Liver (tissue), 9 donors: ENCODE measurements around the gene ACTN2. TPM values are rescaled to one million over a fixed set of nuclear protein-coding genes. Genes with fewer than 3 reads are reported as not detected.

ENCODE experiments used
- DNase-seq: peaks from one replicate; pipeline ENCODE4 v3.0.0-alpha.2; 2017; ENCODE audit warnings: low spot score
- H3K27ac ChIP-seq, 2 donors: one replicate each; pipeline ENCODE4 v1.7.0; 2013; ENCODE audit warnings: inconsistent platforms in 2 of 2, low read length in 2 of 2, control low read depth in 1 of 2, low read depth in 1 of 2, mild to moderate bottlenecking in 1 of 2
- H3K27me3 ChIP-seq, 4 donors: one replicate each; pipeline versions ENCODE4 v1.6.1 to v1.7.0; 2013; ENCODE audit warnings: low read length in 3 of 4, inconsistent platforms in 1 of 4, mild to moderate bottlenecking in 1 of 4, moderate library complexity in 1 of 4; ENCODE audit not compliant: control insufficient read depth in 4 of 4, insufficient read depth in 4 of 4
- H3K36me3 ChIP-seq, 4 donors: one replicate each; pipeline versions ENCODE4 v1.6.1 to v1.7.0; 2013; ENCODE audit warnings: low read length in 3 of 4, mild to moderate bottlenecking in 3 of 4, low read depth in 1 of 4, moderate library complexity in 1 of 4; ENCODE audit not compliant: control insufficient read depth in 4 of 4, insufficient read depth in 3 of 4
- H3K4me1 ChIP-seq, 4 donors: one replicate each; pipeline versions ENCODE4 v1.6.1 to v1.7.0; 2013; ENCODE audit warnings: low read length in 3 of 4, mild to moderate bottlenecking in 3 of 4, moderate library complexity in 1 of 4; ENCODE audit not compliant: control insufficient read depth in 4 of 4, insufficient read depth in 4 of 4
- H3K4me3 ChIP-seq, 3 donors: one replicate each; pipeline versions ENCODE4 v1.6.1 to v1.7.0; 2013; ENCODE audit warnings: low read length in 3 of 3, control low read depth in 1 of 3, low read depth in 1 of 3, mild to moderate bottlenecking in 1 of 3
- H3K9ac ChIP-seq, 2 donors: one replicate each; pipeline ENCODE4 v1.7.0; 2013; ENCODE audit warnings: low read length in 2 of 2, mild to moderate bottlenecking in 2 of 2, moderate library complexity in 2 of 2, control low read depth in 1 of 2, low read depth in 1 of 2
- H3K9me3 ChIP-seq, 4 donors: one replicate each; pipeline versions ENCODE4 v1.6.1 to v1.7.0; 2013; ENCODE audit warnings: low read length in 3 of 4; ENCODE audit not compliant: control insufficient read depth in 4 of 4
- ATF3 ChIP-seq: IDR thresholded peaks from 2 replicates; pipeline ENCODE4 v1.6.1; 2016; ENCODE audit warnings: antibody characterized with exemption
- CTCF ChIP-seq: fragments of 150-350 bp; IDR thresholded peaks from 2 replicates; pipeline ENCODE4 v1.5.1; 2017; ENCODE audit warnings: improper control_type of control experiment, low read depth, low read length; ENCODE audit not compliant: missing input control
- EGR1 ChIP-seq, 2 donors: IDR thresholded peaks; 2 replicates each; pipeline ENCODE4 v1.6.1; 2016 to 2018; ENCODE audit warnings: antibody characterized with exemption in 2 of 2, low read depth in 2 of 2
- FOXA1 ChIP-seq: IDR thresholded peaks from 2 replicates; pipeline ENCODE4 v1.6.1; 2016; ENCODE audit warnings: antibody characterized with exemption
- FOXA2 ChIP-seq: IDR thresholded peaks from 2 replicates; pipeline ENCODE4 v1.6.1; 2016; ENCODE audit warnings: antibody characterized with exemption
- GABPA ChIP-seq, 2 donors: IDR thresholded peaks in 1 of 2; conservative IDR thresholded peaks in 1 of 2; 2 replicates each; pipeline ENCODE4 v1.6.1; 2016; ENCODE audit warnings: antibody characterized with exemption in 2 of 2, mild to moderate bottlenecking in 1 of 2, moderate library complexity in 1 of 2
- HNF4A ChIP-seq, 2 donors: conservative IDR thresholded peaks; 2 replicates each; pipeline ENCODE4 v1.6.1; 2016; ENCODE audit warnings: antibody characterized with exemption in 2 of 2, mild to moderate bottlenecking in 2 of 2
- HNF4G ChIP-seq: IDR thresholded peaks from 2 replicates; pipeline ENCODE4 v1.6.1; 2016; ENCODE audit warnings: antibody characterized with exemption
- JUND ChIP-seq, 2 donors: IDR thresholded peaks; 2 replicates each; pipeline ENCODE4 v1.6.1; 2016; ENCODE audit warnings: antibody characterized with exemption in 2 of 2
- NR2F2 ChIP-seq: IDR thresholded peaks from 2 replicates; pipeline ENCODE4 v1.6.1; 2016; ENCODE audit warnings: antibody characterized with exemption
- RAD21 ChIP-seq, 2 donors: IDR thresholded peaks; 2 replicates each; pipeline ENCODE4 v1.6.1; 2016; ENCODE audit warnings: antibody characterized with exemption in 2 of 2, mild to moderate bottlenecking in 2 of 2
- REST ChIP-seq: IDR thresholded peaks from 2 replicates; pipeline ENCODE4 v1.6.1; 2016; ENCODE audit warnings: antibody characterized with exemption, mild to moderate bottlenecking
- RXRA ChIP-seq, 2 donors: IDR thresholded peaks; 2 replicates each; pipeline ENCODE4 v1.6.1; 2017 to 2018; ENCODE audit warnings: antibody characterized with exemption in 2 of 2, mild to moderate bottlenecking in 1 of 2
- TAF1 ChIP-seq: conservative IDR thresholded peaks from 2 replicates; pipeline ENCODE4 v1.6.1; 2016; ENCODE audit warnings: antibody characterized with exemption, mild to moderate bottlenecking
- YY1 ChIP-seq: IDR thresholded peaks from 2 replicates; pipeline ENCODE4 v1.6.1; 2016; ENCODE audit warnings: antibody characterized with exemption, mild to moderate bottlenecking
- ZBTB33 ChIP-seq: IDR thresholded peaks from 2 replicates; pipeline ENCODE4 v1.6.1; 2016; ENCODE audit warnings: antibody characterized with exemption
- WGBS: extraction: QIAGEN DNeasy Blood & Tissue Kit; methylation state at CpG from one replicate; pipeline ENCODE4 v1.1.7; 2013; 5-methylcytosine and 5-hydroxymethylcytosine counted together
- polyA plus RNA-seq, 2 donors: library from polyadenylated mRNA; stranded (reverse) in 1 of 2; unstranded in 1 of 2; fragments of 200-250 nt in 1 of 2; fragments of >200 nt in 1 of 2; fragmentation: Nextera tagmentation in 1 of 2; extraction: Ambion mirVana in 1 of 2; gene quantifications; one replicate each; pipeline versions ENCODE4 v1.2.1 to v1.2.3, GENCODE V29; 2013 to 2015
- total RNA-seq, 2 donors: library from RNA; depleted of rRNA; stranded (reverse); fragments of >200 nt; gene quantifications; one replicate each; pipeline ENCODE4 v1.2.3, GENCODE V29; 2014
- donor health status: healthy.
- donor health status: healthy.
- donor health status: healthy.
- donor health status: healthy.
- donor health status: healthy.

Gene ACTN2
- total and polyA plus RNA-seq, 4 donors = 0.08 to 0.81 (median 0.15) TPM

- no peak for TF ChIP-seq NR2F2
- no peak for TF ChIP-seq HNF4G
- TF ChIP-seq ZBTB33 = no peak
- TF ChIP-seq FOXA1 = no peak
- TF ChIP-seq GABPA (IDR thresholded peaks at IDR 0.05 in 1 of 2, conservative IDR thresholded peaks at IDR 0.05 in 1 of 2) = no peak
- no peak for TF ChIP-seq RAD21 (IDR thresholded peaks at IDR 0.05)
- no peak for TF ChIP-seq EGR1 (IDR thresholded peaks at IDR 0.05; ENCODE audit: low read depth in 2 of 2)
- TF ChIP-seq RXRA (IDR thresholded peaks at IDR 0.05) = no peak
- TF ChIP-seq YY1 = no peak
- no peak for TF ChIP-seq CTCF
- TF ChIP-seq REST = no peak
- TF ChIP-seq FOXA2 = no peak
- no peak for TF ChIP-seq HNF4A (conservative IDR thresholded peaks at IDR 0.05)
- TF ChIP-seq TAF1 = no peak
- no peak overlapping the region for H3K9ac ChIP-seq
- no peak overlapping the region for H3K4me3 ChIP-seq
- no peak for DNase-seq
- H3K27me3 ChIP-seq = peaks cover 0 to 4% (median 0%) of the 10 kb centered on the region in 4 donors
- H3K27ac ChIP-seq = no peak overlapping the region
- no peaks in the 10 kb centered on the region for H3K4me1 ChIP-seq
- 54% methylated on average over 3 of the region's 3 CpGs for WGBS
- no peaks in the 10 kb centered on the region for H3K9me3 ChIP-seq
- H3K36me3 ChIP-seq = no peaks in the 10 kb centered on the region
Measured at GRCh38 chr1:236750928-236751327, 64.6 kb downstream of the ACTN2 start.

GRCh38 chr1:236751385-236751784 lies 65.1 kb downstream of the ACTN2 start:
- Histone ChIP-seq H3K9ac (no peak overlapping the region), H3K4me3 (no peak overlapping the region), H3K4me1 (no peaks in the 10 kb centered on the region), H3K36me3 (no peaks in the 10 kb centered on the region), H3K27ac (no peak overlapping the region), H3K27me3 (peaks cover 0 to 4% (median 0%) of the 10 kb centered on the region in 4 donors), H3K9me3 (no peaks in the 10 kb centered on the region)
- no peak for DNase-seq
- no peak for TF ChIP-seq FOXA1
- no peak for TF ChIP-seq REST
- TF ChIP-seq TAF1 = no peak
- TF ChIP-seq YY1 = no peak
- no peak for TF ChIP-seq EGR1 (IDR thresholded peaks at IDR 0.05; ENCODE audit: low read depth in 2 of 2)
- no peak for TF ChIP-seq GABPA (IDR thresholded peaks at IDR 0.05 in 1 of 2, conservative IDR thresholded peaks at IDR 0.05 in 1 of 2)
- TF ChIP-seq ATF3 = no peak
- TF ChIP-seq NR2F2 = no peak
- TF ChIP-seq RAD21 (IDR thresholded peaks at IDR 0.05) = no peak
- no peak for TF ChIP-seq FOXA2
- no peak for TF ChIP-seq JUND (IDR thresholded peaks at IDR 0.05)
- 85% methylated on average over 16 of the region's 16 CpGs for WGBS
